ENCODE data around the gene GLT8D2.
A peak's percentile ranks its signal among the peaks of the same experiment; 100 is the strongest.

The GLT8D2 gene

DNA sequence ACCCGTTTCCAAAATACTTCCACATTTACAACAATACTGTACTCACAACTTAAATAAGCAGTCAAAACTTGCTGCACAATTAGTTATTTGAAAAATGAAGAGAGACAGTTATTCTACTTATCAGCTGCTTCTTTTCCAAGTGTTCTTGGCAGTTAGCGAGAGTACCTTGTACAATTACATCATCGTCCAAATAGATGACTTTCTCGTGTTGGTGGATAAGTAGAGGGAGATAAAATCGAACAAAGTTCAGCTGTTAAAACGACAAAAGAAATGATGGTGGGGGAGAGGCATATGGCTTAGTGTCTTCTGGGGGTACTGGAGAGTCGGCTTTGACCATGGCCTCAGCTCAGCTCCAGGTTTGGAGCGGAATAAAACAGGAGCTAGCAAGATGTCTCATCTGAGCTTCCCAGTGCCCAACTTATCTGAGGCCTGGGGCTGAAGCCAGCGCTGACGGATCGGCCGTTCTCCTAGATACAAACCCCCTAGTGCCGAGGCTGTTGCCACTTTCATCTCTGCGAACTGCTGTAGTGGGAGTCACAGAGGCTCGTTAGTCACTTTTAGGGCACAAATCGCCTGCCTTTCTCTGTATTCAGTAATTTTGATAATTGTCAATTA lies 52.6 kb downstream of the GLT8D2 start:
- no peak for DNase-seq

DNA sequence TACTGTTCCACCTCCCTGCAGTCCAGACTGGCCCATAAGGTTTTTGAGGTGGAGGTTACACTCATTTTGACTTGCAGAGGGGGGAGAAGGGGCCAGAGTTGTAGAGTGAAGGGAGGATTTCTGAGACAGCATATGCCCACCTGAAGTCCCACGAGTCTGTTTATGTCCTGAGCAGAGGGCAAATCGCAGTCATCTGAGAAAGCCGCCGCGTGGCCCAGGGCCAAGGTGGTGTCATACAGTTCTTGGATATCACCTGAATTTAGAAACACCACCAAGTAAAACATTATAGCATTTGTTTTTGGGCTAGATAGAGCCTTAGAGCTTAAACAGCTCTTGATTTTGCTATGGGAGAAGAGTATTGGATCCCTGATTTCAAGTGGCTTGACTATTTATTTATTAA lies 53.4 kb downstream of the GLT8D2 start:
- no peak for DNase-seq

DNA sequence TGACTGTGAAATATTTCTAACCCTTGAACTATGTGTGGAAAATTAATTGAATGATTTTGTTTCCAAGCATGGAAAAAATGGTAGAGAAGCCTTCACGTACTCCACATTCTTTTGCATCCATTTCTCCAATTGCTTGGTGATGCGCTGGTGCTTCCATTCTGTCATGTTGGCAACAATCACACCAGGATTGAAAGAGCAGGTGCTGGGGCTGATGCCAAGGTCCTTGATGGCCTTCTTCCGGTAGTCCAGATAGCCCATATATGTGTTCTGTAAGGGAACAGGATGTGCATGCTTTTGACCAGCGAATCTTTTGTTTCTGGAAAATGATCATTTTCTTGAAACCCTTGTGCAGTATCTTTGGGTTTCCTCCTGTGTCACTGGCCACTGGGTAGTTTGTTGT lies 55.8 kb downstream of the GLT8D2 start:
- DNase-seq: no peak

DNA sequence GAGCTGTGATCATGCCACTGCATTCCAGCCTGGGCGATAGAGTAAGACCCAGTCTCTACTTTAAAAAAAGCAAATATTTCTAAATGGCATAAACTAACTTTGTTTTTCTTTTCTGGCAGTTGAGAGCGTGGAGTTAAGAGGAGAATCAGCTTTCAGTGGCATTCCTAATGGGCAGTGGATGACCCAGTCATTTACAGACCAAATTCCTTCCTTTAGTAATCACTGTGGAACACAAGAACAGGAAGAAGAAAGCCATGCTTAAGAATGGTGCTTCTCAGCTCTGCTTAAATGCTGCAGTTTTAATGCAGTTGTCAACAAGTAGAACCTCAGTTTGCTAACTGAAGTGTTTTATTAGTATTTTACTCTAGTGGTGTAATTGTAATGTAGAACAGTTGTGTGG lies 63.2 kb downstream of the GLT8D2 start:
- DNase-seq: no peak

DNA sequence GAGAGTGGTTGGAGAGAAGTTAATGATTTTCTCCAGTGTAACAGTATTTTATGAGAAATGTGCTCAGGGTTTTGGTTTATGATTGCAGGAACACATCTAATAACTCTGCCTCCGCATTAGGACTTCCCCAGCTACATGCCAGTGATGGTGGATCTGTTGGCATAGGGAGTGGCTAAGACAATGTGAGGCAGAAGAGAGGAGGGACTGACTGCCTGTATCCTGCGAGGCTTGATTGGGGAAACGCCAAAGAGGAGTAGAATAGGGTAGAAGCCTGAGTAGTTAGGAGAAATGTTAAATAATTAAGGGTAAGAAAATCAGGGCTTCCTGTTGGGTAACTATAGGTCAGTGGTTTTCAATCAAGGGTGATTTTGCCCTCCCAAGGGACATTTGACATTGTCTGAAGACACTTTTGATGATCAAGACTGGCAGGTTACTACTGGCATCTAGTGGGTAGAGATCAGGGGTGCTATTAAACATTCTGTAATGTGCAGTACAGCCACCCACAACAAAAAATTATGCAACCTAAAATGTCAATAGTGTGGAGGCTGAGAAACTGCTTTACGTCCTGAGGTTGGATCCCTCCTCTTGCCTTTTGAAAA lies 71.5 kb downstream of the GLT8D2 start:
- DNase-seq: no peak

GRCh38 chr12:103975368-103975767 lies 74.6 kb downstream of the GLT8D2 start:
- DNase-seq: no peak

- DNase-seq: no peak
These were observed 76.1 kb downstream of the GLT8D2 start for GRCh38 chr12:103973909-103974308.

- no peak for DNase-seq
These were observed 80.6 kb downstream of the GLT8D2 start for GRCh38 chr12:103969391-103969790.

DNA sequence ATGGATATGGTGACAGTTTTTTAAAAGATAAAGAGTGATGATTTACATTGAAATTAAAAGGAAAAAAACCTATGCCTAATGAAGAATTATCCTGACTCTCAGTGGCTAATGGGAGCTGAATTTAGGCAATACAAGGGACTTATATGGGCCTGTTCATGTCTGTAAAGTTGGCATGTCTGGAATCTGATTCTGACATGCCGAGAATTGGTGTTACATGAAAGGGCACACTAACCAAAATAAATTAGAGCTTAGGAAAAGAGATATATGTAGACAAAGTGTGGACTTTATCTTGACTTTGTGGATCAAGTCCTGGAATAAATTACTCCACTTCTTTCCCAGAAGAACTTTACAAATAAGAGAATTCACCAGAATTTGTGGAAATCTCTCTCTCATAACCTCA lies 83.3 kb downstream of the GLT8D2 start:
- no peak for DNase-seq

- DNase-seq: peak; percentile 88 to 95 (median 92)
These were observed 84.1 kb downstream of the GLT8D2 start, which contains the start of gene TDG for GRCh38 chr12:103965590-103966504. TSS of gene TDG (plus strand) at chr12:103965872. CDS start at chr12:103966038, 166 bp downstream.

- no peak for DNase-seq
These were observed 84.8 kb downstream of the GLT8D2 start for GRCh38 chr12:103965255-103965589.

DNA sequence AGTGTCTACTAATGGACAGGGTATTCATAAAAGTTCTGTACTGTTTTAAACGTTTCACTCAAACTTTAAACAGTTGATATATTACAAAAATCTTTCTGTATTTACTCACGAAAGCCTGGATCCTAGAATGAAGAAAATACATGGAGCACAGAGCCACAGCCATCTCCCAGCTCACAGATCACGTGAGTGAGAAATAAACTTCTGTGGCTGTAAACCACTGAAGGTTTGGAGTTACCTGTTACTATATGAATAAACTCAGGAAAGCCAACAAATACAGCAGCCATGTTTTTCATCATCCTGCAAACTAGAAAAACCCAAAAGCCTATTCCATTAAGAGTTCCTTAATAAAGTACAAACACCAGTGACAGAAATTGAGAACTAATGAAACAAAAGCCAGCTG lies 85.2 kb downstream of the GLT8D2 start:
- no peak for DNase-seq

GRCh38 chr12:103962493-103962892 lies 87.5 kb downstream of the GLT8D2 start:
- no peak for DNase-seq

DNA sequence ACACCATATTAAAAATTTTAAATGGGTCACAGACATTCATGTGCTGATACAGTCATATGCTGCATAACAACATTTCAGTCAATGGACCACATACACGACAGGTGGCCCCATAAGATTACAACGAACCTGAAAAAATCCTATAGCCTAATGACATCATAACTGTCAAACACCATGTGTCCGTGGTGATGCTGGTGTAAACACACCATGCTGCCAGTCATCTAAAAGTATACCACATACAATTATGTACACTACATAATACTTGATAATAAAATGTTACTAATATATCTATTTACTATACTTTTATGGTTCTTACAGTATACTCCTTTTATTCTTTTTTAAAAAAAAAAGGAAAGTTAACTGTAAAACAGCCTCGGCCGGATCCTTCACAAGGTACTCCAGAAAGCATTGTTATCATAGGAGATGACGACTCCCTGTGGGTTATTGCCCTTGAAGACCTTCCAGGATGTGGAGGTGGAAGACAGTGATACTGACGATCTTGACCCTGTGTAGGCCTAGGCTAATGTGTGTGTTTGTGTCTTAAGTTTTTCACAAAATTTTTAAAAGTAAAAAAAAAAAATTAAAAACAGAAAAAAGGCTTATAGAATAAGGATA lies 89.3 kb downstream of the GLT8D2 start:
- no peak for DNase-seq

DNA sequence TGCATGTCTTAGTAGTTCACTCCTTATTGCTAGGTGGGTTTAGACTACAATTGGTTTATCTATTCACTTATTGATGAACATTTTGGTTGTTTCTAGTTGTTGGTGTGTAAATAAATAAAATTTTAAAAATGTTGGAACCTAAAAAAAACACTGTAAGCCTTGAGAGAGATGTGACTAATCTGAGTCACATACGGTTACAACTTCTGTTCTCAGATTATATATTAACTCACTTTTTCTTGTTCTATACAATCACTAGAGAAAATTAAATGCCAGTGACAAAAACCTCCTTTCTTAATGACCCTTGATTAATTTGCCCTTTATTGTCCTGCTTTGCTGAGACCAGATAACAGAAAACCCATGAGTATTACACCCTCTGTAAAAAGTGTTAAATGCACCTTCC lies 91.4 kb downstream of the GLT8D2 start:
- no peak for DNase-seq

DNA sequence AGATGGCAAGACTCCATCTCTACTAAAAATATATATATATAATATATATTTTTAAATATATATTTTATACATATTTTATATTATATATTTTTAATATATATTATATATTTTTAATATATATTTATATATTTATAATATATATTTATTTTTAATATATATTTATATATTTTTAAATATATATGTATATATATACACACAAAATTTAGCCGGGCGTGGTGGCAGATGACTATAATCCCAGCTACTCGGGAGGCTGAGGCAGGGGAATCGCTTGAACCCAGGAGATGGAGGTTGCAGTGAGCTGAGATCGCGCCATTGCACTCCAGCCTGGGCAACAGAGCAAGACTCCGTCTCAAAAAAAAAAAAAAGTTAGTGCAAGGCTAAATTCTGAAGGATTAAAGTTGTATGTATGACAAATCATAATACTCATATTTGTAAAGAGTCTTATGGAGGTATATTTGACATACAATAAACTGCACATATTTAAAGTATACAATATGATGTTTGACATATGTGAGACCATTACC lies 92.1 kb downstream of the GLT8D2 start:
- no peak for DNase-seq

DNA sequence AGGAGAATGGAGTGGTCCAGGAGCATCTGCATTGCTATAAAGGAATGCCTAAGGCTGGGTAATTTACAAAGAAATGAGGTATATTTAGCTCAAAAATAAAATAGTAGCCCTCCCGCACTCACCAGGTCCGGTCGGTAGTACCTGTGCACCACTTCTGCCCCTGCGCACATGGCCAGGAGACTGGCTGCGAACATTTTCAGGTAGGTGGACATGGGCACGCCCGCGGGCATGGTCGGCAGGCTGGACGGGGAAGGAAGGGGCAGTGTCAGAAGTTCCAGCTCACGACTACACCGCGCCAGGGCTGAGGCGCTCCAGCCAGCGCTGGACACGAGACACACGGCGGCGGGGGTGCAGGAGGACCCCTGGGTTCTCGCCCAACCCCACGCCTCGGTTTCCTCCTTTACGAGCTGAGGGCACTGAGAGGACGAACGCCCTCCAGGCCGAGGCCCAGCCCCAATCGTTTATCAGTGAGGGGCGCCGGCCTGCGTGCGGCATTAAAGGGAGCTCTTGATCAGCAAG lies 93.4 kb downstream of the GLT8D2 start:
- DNase-seq: no peak

GRCh38 chr12:103955811-103956508 lies 94.0 kb downstream of the GLT8D2 start:
- no peak for DNase-seq

- DNase-seq: no peak
These were observed 97.5 kb downstream of the GLT8D2 start for GRCh38 chr12:103952497-103952896.

DNA sequence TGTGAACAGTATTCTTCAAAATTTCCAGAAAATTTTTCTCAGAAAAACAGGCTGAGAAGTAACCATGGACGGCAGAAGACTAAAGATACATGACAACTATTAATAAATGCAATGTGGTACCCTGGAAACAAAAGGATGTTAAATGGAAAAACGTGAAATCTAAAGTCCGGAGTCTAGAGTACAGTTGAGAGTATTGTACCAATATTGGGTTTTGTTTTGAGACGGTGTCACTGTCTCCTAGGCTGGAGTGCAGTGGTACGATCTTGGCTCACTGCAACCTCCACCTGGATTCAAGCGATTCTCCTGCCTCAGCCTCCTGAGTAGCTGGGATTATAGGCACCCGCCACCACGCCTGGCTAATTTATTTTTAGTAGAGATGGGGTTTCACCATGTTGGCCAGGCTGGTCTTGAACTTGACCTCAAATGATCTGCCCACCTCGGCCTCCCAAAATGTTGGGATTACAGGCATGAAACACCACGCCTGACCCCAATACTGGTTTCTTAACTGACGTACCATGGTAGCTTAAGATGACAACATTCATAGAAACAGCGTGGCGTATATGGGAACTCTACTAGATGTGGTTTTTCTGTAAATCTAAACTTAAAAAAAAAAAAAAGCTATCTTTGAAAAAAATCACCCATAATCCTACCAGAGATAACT lies 101.1 kb downstream of the GLT8D2 start:
- no peak for DNase-seq

GRCh38 chr12:103947871-103948555 lies 102.0 kb downstream of the GLT8D2 start:
- DNase-seq: no peak

All from activated naive CD4-positive, alpha-beta T cell (primary cell).